GM12891 (cell line): ENCODE measurements around the gene ELF2.

Experiments
- PAX5 ChIP-seq: IDR thresholded peaks from 2 replicates; pipeline ENCODE4 v1.6.1; 2011; ENCODE audit warnings: low read length, moderate library complexity, mild to moderate bottlenecking; ENCODE audit not compliant: insufficient read depth, severe bottlenecking
- POLR2A ChIP-seq: IDR thresholded peaks from 2 replicates; pipeline ENCODE4 v1.6.1; 2011; ENCODE audit warnings: low read depth, low read length, control low read depth
- POLR2AphosphoS5 ChIP-seq: IDR thresholded peaks from 2 replicates; pipeline ENCODE4 v1.6.1; 2011; ENCODE audit warnings: low read depth, low read length, control low read depth
- SPI1 ChIP-seq: IDR thresholded peaks from 2 replicates; pipeline ENCODE4 v1.6.1; 2011; ENCODE audit warnings: low read depth, low read length, control low read depth
- TAF1 ChIP-seq: IDR thresholded peaks from 2 replicates; pipeline ENCODE4 v1.6.1; 2011; ENCODE audit warnings: low read depth, low read length, control low read depth

DNA sequence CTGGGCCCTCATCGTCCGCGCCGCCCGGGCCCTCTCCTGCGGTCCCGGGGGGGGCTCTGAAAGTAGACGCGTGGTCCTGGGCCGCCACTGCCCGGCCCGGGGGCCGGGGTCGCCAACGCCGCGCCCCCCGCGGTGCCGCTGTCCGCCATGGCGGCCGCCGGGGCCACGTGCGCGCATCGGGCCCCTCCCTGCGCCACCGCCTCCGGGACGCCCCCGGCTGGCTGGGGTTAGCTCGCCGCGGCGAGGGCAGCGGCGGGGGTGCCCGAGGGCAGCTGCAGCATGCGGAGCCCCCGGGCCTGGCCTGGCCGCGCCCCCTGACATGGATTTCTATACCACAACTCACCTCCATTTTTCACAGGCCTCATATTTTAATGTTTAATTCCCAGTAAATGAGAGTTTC is 61.8 kb downstream of the ELF2 start:
- TF ChIP-seq POLR2A (no peak), TAF1 (no peak), POLR2AphosphoS5 (no peak), PAX5 (no peak), SPI1 (no peak)
